K562 (cell line): ENCODE measurements around the gene TFRC. TPM values are rescaled to one million over a fixed set of nuclear protein-coding genes. Genes with fewer than 3 reads are reported as not detected.
A peak's percentile ranks its signal among the peaks of the same experiment; 100 is the strongest.

ENCODE experiments used
- ATAC-seq: fragments of 200-7000 bp; cut with Tn5 transposase; 3 replicates; pipeline ENCODE4 v1.9.1; 2020; ENCODE audit warnings: moderate library complexity
- BruUV-seq: library from RNA; stranded (reverse); fragments of 400-500 nt; replicated peaks from 2 replicates; lab custom pipeline; 2021; lab: Mats Ljungman, UMichigan
- CTCF ChIA-PET: fragments of 300-600 bp; formaldehyde crosslinking; extraction: SDS; loops from one replicate; lab custom pipeline; 2021; ENCODE audit warnings: low intra/inter-chr PET ratio; lab: Yijun Ruan, JAX
- POLR2A ChIA-PET: fragments of 300-600, 350-650 bp; sonication (Branson Sonifier 250); formaldehyde crosslinking; extraction: SDS; loops from one replicate; lab custom pipeline; 2021; ENCODE audit warnings: antibody characterized with exemption, inconsistent platforms; lab: Yijun Ruan, JAX
- DNase-seq, 4 experiments: peaks; one replicate each; pipeline versions ENCODE4 v3.0.0 to v3.0.0-alpha.2; 2011 to 2018; ENCODE audit warnings: low spot score in 3 of 4, mixed read lengths in 3 of 4; ENCODE audit errors: extremely low read depth in 1 of 4
- FAIRE-seq: peaks from 2 replicates; lab custom pipeline; 2011; peaks lifted over from hg19 to GRCh38; lab: Jason Lieb, UNC
- H2AFZ ChIP-seq: 2 replicates; pipeline ENCODE4 v1.6.0; 2011; ENCODE audit warnings: low read depth, low read length, control low read depth, inconsistent platforms
- H3K27ac ChIP-seq: fragments of 200-600 bp; 3 replicates; pipeline ENCODE4 v1.8.0; 2011; ENCODE audit warnings: low read depth, mild to moderate bottlenecking, control low read depth, inconsistent platforms, low read length, moderate library complexity, mixed read lengths; ENCODE audit errors: extremely low read depth
- H3K27me3 ChIP-seq, 2 experiments: fragments of 300-600 bp in 1 of 2; 2 replicates in 1 of 2; 3 replicates in 1 of 2; pipeline versions ENCODE4 v1.6.0 to v1.8.0; 2011; ENCODE audit warnings: inconsistent platforms in 2 of 2, low read length in 2 of 2, mild to moderate bottlenecking in 1 of 2, mixed read lengths in 1 of 2, moderate library complexity in 1 of 2; ENCODE audit not compliant: control insufficient read depth in 2 of 2, insufficient read depth in 2 of 2
- H3K36me3 ChIP-seq: fragments of 300-600 bp; 3 replicates; pipeline ENCODE4 v1.8.0; 2011; ENCODE audit warnings: mild to moderate bottlenecking, low read length, inconsistent platforms; ENCODE audit not compliant: control insufficient read depth, insufficient read depth
- H3K4me1 ChIP-seq, 2 experiments: fragments of 200-600 bp in 1 of 2; replicated peaks in 1 of 2; 2 replicates in 1 of 2; 3 replicates in 1 of 2; pipeline versions ENCODE4 v1.5.1 to v1.8.0; 2011; ENCODE audit warnings: inconsistent platforms in 2 of 2, low read length in 2 of 2, mild to moderate bottlenecking in 1 of 2, mixed read lengths in 1 of 2, moderate library complexity in 1 of 2; ENCODE audit not compliant: control insufficient read depth in 2 of 2, insufficient read depth in 2 of 2
- H3K4me2 ChIP-seq: 2 replicates; pipeline ENCODE4 v1.6.1; 2011; ENCODE audit warnings: low read length, control low read depth, inconsistent platforms, mixed read lengths; ENCODE audit not compliant: insufficient read depth
- H3K4me3 ChIP-seq: fragments of 200-600 bp; sonication (generic), shearing (Covaris generic); 2 replicates; pipeline ENCODE4 v1.5.1; 2016; ENCODE audit warnings: control low read depth, inconsistent platforms
- H3K79me2 ChIP-seq: fragments of 200-600 bp; 3 replicates; pipeline ENCODE4 v1.8.0; 2011; ENCODE audit warnings: low read length, inconsistent platforms; ENCODE audit not compliant: control insufficient read depth, insufficient read depth
- H3K9ac ChIP-seq, 2 experiments: 2 replicates each; pipeline versions ENCODE4 v1.6.0 to v1.6.1; 2011; ENCODE audit warnings: low read depth in 2 of 2, low read length in 2 of 2, control low read depth in 1 of 2, inconsistent platforms in 1 of 2, mild to moderate bottlenecking in 1 of 2, mixed read lengths in 1 of 2; ENCODE audit not compliant: insufficient read depth in 1 of 2
- H3K9me1 ChIP-seq: one replicate; pipeline ENCODE4 v1.6.0; 2011; ENCODE audit warnings: inconsistent platforms, mild to moderate bottlenecking, low read length, moderate library complexity; ENCODE audit not compliant: control insufficient read depth, insufficient read depth
- H3K9me3 ChIP-seq: replicated peaks from 2 replicates; pipeline ENCODE4 v1.5.1; 2011; ENCODE audit warnings: low read depth, low read length, inconsistent platforms; ENCODE audit not compliant: control insufficient read depth, insufficient read depth
- H4K20me1 ChIP-seq: replicated peaks from 2 replicates; pipeline ENCODE4 v1.6.1; 2011; ENCODE audit warnings: low read length, inconsistent platforms, mixed read lengths; ENCODE audit not compliant: control insufficient read depth, insufficient read depth
- ATF4 ChIP-seq: fragments of 450-650 bp; formaldehyde crosslinking; IDR thresholded peaks from 2 replicates; pipeline ENCODE4 v1.4.0; 2022; ENCODE audit warnings: mild to moderate bottlenecking, moderate library complexity
- CBX1 ChIP-seq: sonication (generic); IDR thresholded peaks from 2 replicates; pipeline ENCODE4 v1.6.1; 2016; ENCODE audit warnings: antibody characterized with exemption, low read depth, mild to moderate bottlenecking
- CCNT2 ChIP-seq: IDR thresholded peaks from 2 replicates; pipeline ENCODE4 v1.6.1; 2011; ENCODE audit warnings: borderline replicate concordance, low read depth, mild to moderate bottlenecking, moderate library complexity, mixed read lengths, low read length; ENCODE audit not compliant: insufficient read length; ENCODE audit errors: extremely low read depth
- MYNN ChIP-seq, 2 experiments: sonication (generic); formaldehyde crosslinking in 1 of 2; IDR thresholded peaks; 2 replicates each; pipeline versions ENCODE4 v1.5.0 to v1.6.1; 2016 to 2020; ENCODE audit warnings: antibody characterized with exemption in 1 of 2, missing genetic modification reagents in 1 of 2
- NCOR1 ChIP-seq: fragments of 450-650 bp; IDR thresholded peaks from 2 replicates; pipeline ENCODE4 v1.6.1; 2016; ENCODE audit warnings: mild to moderate bottlenecking, moderate library complexity
- NFATC3 ChIP-seq: fragments of 450-650 bp; IDR thresholded peaks from 2 replicates; pipeline ENCODE4 v1.6.1; 2017; ENCODE audit warnings: mild to moderate bottlenecking
- POLR2A ChIP-seq: fragments of 450-650 bp; conservative IDR thresholded peaks from 2 replicates; pipeline ENCODE4 v1.6.1; 2016
- POLR2H ChIP-seq: IDR thresholded peaks from 2 replicates; pipeline ENCODE4 v1.6.1; 2016; ENCODE audit warnings: missing genetic modification characterization, low read depth, mild to moderate bottlenecking, control low read depth, missing compliant biosample characterization, moderate library complexity
- PTRF ChIP-seq: fragments of 450-650 bp; IDR thresholded peaks from 2 replicates; pipeline ENCODE4 v1.6.1; 2016; ENCODE audit warnings: mild to moderate bottlenecking, missing genetic modification characterization, missing compliant biosample characterization
- TAF1 ChIP-seq: IDR thresholded peaks from 2 replicates; pipeline ENCODE4 v1.6.1; 2011; ENCODE audit warnings: mild to moderate bottlenecking, low read length, moderate library complexity; ENCODE audit not compliant: insufficient read depth, control insufficient read depth, severe bottlenecking; ENCODE audit errors: extremely low read depth
- TEAD1 ChIP-seq, 2 experiments: fragments of 450-650 bp in 1 of 2; sonication (generic) in 1 of 2; formaldehyde crosslinking; IDR thresholded peaks; 2 replicates each; pipeline versions ENCODE4 v1.4.0 to v1.8.0; 2020 to 2022; ENCODE audit warnings: mild to moderate bottlenecking in 2 of 2, missing genetic modification reagents in 1 of 2
- ZBED1 ChIP-seq: IDR thresholded peaks from 2 replicates; pipeline ENCODE4 v1.6.1; 2014
- ZNF589 ChIP-seq: fragments of 200-800 bp; sonication (Bioruptor generic); IDR thresholded peaks from 2 replicates; pipeline ENCODE4 v1.6.1; 2016; ENCODE audit warnings: low read depth, missing genetic modification characterization, missing compliant biosample characterization
- WGBS: fragments of 100-300 bp; shearing (Covaris generic); methylation state at CpG from one replicate; pipeline ENCODE4 v1.1.6; 2016; ENCODE audit warnings: low coverage, mixed read lengths; ENCODE audit not compliant: insufficient coverage; ENCODE audit errors: missing lambda C conversion rate; 5-methylcytosine and 5-hydroxymethylcytosine counted together
- in situ Hi-C: fragments of 300-500 bp; cut with MboI; formaldehyde crosslinking; loops from 4 replicates; pipeline ENCODE4 v1.15.0; 2018; ENCODE audit warnings: inconsistent platforms, mixed read lengths
- intact Hi-C: fragments of 100-400 bp; cut with micrococcal nuclease; formaldehyde crosslinking; loops from 2 replicates; pipeline ENCODE4 v1.14.2; 2022
- polyA plus RNA-seq, 8 experiments: library from polyadenylated mRNA; depleted of rRNA in 4 of 8; stranded (reverse) in 5 of 8; unstranded in 3 of 8; fragments of >200 nt; fragmentation: Nextera tagmentation in 2 of 8; fragmentation: Illumina TruSeq in 1 of 8; extraction: Ambion mirVana in 2 of 8; extraction: Trizol in 1 of 8; gene quantifications; 2 replicates each; pipeline versions ENCODE4 v1.2.1 to v1.2.3, GENCODE V29; 2011 to 2014; ENCODE audit warnings: inconsistent platforms in 1 of 8, missing spikeins in 1 of 8
- total RNA-seq, 7 experiments: library from RNA; depleted of rRNA in 6 of 7; stranded (reverse); fragments of >200 nt in 6 of 7; fragmentation: Illumina TruSeq in 2 of 7; extraction: Trizol in 2 of 7; gene quantifications; 2 replicates each; pipeline versions ENCODE4 v1.2.1 to v1.2.3, GENCODE V29; 2011 to 2021; ENCODE audit warnings: low replicate concordance in 1 of 7
- TF ChIP-seq, protein P1 (sequence below): fragments of 450-650 bp; formaldehyde crosslinking; conservative IDR thresholded peaks from 2 replicates; pipeline ENCODE4 v1.4.0; 2022; ENCODE audit warnings: mild to moderate bottlenecking, missing genetic modification characterization
- TF ChIP-seq, protein P2 (sequence below): fragments of 250-450 bp; sonication (Bioruptor Pico); IDR thresholded peaks from 2 replicates; pipeline ENCODE4 v1.6.1; 2021; ENCODE audit warnings: mild to moderate bottlenecking
- TF ChIP-seq, protein P3 (sequence below): fragments of 450-650 bp; formaldehyde crosslinking; IDR thresholded peaks from 2 replicates; pipeline ENCODE4 v1.4.0; 2020; ENCODE audit warnings: mild to moderate bottlenecking, moderate library complexity

The TFRC gene
- total and polyA plus RNA-seq, 9 of the 15 experiments (the other 6 are each of a cell fraction or from before 2014, with no cell fraction given): 149 to 679 (median 332) TPM

GRCh38 chr3:196047391-196048030, 34.4 kb downstream of the TFRC start:
- Histone ChIP-seq H3K4me1 (no peaks in the 10 kb centered on the region; a peak in 1 of 5 replicates), H3K9ac (no peak overlapping the region), H3K79me2 (no peaks in the 10 kb centered on the region), H3K27me3 (no peaks in the 10 kb centered on the region), H3K36me3 (peaks cover 57% of the 10 kb centered on the region), H3K4me3 (no peak overlapping the region), H3K9me3 (no peaks in the 10 kb centered on the region), H3K27ac (peak overlapping the region; percentile 23; the same call in 2 of the 3 replicates), H3K4me2 (no peak overlapping the region), H3K9me1 (no peaks in the 10 kb centered on the region), H4K20me1 (peaks cover 19% of the 10 kb centered on the region), H2AFZ (no peak overlapping the region)
- WGBS: 41% methylated on average over 10 of the region's 11 CpGs
- ATAC-seq (peak; percentile 48), FAIRE-seq (peak; percentile 11), DNase-seq (peak in 2 of 4 experiments; percentile 21 to 46)
- ChIA-PET POLR2A (interaction anchor here (0.9 to 4.5 kb wide), 15 partner anchors 8 to 142 kb away, joined by 3 to 33 read pairs (median 5); no protein-coding TSS in a partner anchor), CTCF (no interaction called here)
- in situ Hi-C loops (no loop called here), intact Hi-C loops (no loop called here)
- BruUV-seq: TSS peak; percentile 2
- TF ChIP-seq ATF4 (CRISPR knock-in tag) (peak; percentile 39; the same call in 1 of the 2 replicates), TAF1 (peak; percentile 28), NCOR1 (peak; percentile 22; the same call in 1 of the 2 replicates), TEAD1 (CRISPR knock-in tag; IDR thresholded peaks at IDR 0.05) (peak in 1 of 2 experiments; percentile 68; a peak in 1 of 4 replicates), POLR2H (peak; percentile 50; the same call in 1 of the 2 replicates), ZNF589 (CRISPR knock-in tag) (no peak), POLR2A (peak; percentile 77), NFATC3 (no peak), MYNN (IDR thresholded peaks at IDR 0.05) (peak; percentile 63), MYNN (CRISPR knock-in tag; IDR thresholded peaks at IDR 0.05) (no peak), ZBED1 (peak; percentile 73; the same call in 1 of the 2 replicates), CCNT2 (no peak), CBX1 (peak; percentile 6; the same call in 1 of the 2 replicates), PTRF (no peak)
- TF ChIP-seq, protein P1, sequence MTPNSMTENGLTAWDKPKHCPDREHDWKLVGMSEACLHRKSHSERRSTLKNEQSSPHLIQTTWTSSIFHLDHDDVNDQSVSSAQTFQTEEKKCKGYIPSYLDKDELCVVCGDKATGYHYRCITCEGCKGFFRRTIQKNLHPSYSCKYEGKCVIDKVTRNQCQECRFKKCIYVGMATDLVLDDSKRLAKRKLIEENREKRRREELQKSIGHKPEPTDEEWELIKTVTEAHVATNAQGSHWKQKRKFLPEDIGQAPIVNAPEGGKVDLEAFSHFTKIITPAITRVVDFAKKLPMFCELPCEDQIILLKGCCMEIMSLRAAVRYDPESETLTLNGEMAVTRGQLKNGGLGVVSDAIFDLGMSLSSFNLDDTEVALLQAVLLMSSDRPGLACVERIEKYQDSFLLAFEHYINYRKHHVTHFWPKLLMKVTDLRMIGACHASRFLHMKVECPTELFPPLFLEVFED: peak; percentile 67; the same call in 1 of the 2 replicates
- TF ChIP-seq, protein P2, sequence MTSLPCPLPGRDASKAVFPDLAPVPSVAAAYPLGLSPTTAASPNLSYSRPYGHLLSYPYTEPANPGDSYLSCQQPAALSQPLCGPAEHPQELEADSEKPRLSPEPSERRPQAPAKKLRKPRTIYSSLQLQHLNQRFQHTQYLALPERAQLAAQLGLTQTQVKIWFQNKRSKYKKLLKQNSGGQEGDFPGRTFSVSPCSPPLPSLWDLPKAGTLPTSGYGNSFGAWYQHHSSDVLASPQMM (CRISPR knock-in tag): 0 out of 2 replicates have a peak, but pooled peaks have one; percentile 27
- TF ChIP-seq, protein P3, sequence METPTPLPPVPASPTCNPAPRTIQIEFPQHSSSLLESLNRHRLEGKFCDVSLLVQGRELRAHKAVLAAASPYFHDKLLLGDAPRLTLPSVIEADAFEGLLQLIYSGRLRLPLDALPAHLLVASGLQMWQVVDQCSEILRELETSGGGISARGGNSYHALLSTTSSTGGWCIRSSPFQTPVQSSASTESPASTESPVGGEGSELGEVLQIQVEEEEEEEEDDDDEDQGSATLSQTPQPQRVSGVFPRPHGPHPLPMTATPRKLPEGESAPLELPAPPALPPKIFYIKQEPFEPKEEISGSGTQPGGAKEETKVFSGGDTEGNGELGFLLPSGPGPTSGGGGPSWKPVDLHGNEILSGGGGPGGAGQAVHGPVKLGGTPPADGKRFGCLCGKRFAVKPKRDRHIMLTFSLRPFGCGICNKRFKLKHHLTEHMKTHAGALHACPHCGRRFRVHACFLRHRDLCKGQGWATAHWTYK (CRISPR knock-in tag): peak; percentile 44; the same call in 1 of the 2 replicates
